Naive B cell (primary cell): ENCODE results near the gene ADCY2. TPM values are rescaled to one million over a fixed set of nuclear protein-coding genes. Genes with fewer than 3 reads are reported as not detected.

Experiments
- ATAC-seq, 2 donors: fragments of 150-1000 bp; cut with Tn5 transposase; 2 replicates each; pipeline ENCODE4 v1.10.0; 2021; ENCODE audit warnings: low read depth in 2 of 2, mild to moderate bottlenecking in 2 of 2, moderate library complexity in 2 of 2
- DNase-seq: peaks from one replicate; pipeline ENCODE4 v3.0.0; 2022
- H3K27ac Mint-ChIP-seq, 6 donors: one replicate each; pipeline ENCODE4 v1.8.0; 2020 to 2022; ENCODE audit warnings: mild to moderate bottlenecking in 6 of 6, mixed read lengths in 6 of 6, moderate library complexity in 5 of 6, inconsistent platforms in 2 of 6
- H3K27me3 Mint-ChIP-seq, 3 donors: one replicate each; pipeline ENCODE4 v1.8.0; 2021 to 2022; ENCODE audit warnings: mixed read lengths in 3 of 3, mild to moderate bottlenecking in 1 of 3
- H3K36me3 Mint-ChIP-seq, 2 donors: one replicate each; pipeline ENCODE4 v1.8.0; 2020 to 2022; ENCODE audit warnings: mixed read lengths in 2 of 2, inconsistent platforms in 1 of 2, mild to moderate bottlenecking in 1 of 2
- H3K4me1 Mint-ChIP-seq, 3 donors: one replicate each; pipeline ENCODE4 v1.8.0; 2020 to 2022; ENCODE audit warnings: mixed read lengths in 3 of 3, inconsistent platforms in 1 of 3, mild to moderate bottlenecking in 1 of 3, moderate library complexity in 1 of 3
- H3K4me3 Mint-ChIP-seq, 8 donors: one replicate each; pipeline ENCODE4 v1.8.0; 2020 to 2022; ENCODE audit warnings: mild to moderate bottlenecking in 8 of 8, mixed read lengths in 8 of 8, moderate library complexity in 8 of 8, inconsistent platforms in 2 of 8
- H3K9me3 Mint-ChIP-seq, 7 donors: one replicate each; pipeline ENCODE4 v1.8.0; 2020 to 2022; ENCODE audit warnings: mixed read lengths in 7 of 7, mild to moderate bottlenecking in 5 of 7, inconsistent platforms in 2 of 7, moderate library complexity in 1 of 7
- polyA plus RNA-seq, 6 donors: library from polyadenylated mRNA; unstranded; fragments of 300-500 nt; fragmentation: Illumina TruSeq; gene quantifications; one replicate each; pipeline ENCODE4 v1.2.3, GENCODE V29; 2021; ENCODE audit warnings: low read depth in 6 of 6

ADCY2 gene
- polyA plus RNA-seq, 6 donors from 2014 or later, result not detected

- H3K4me3 Mint-ChIP-seq, result no peak overlapping the region
- H3K27ac Mint-ChIP-seq, result no peak overlapping the region
- H3K36me3 Mint-ChIP-seq, result no peaks in the 10 kb centered on the region
- no peak for DNase-seq
- peaks cover 0 to 9% (median 2%) of the 10 kb centered on the region in 7 donors for H3K9me3 Mint-ChIP-seq
- H3K4me1 Mint-ChIP-seq, result no peaks in the 10 kb centered on the region
- ATAC-seq, result no peak
- H3K27me3 Mint-ChIP-seq, result peaks cover 0 to 5% (median 0%) of the 10 kb centered on the region in 3 donors
Measured at GRCh38 chr5:7516253-7516652, 120.3 kb downstream of the ADCY2 start.

- DNase-seq (no peak), ATAC-seq (no peak)
- Mint-ChIP-seq H3K27me3 (peaks cover 0 to 5% (median 0%) of the 10 kb centered on the region in 3 donors), H3K9me3 (peaks cover 0 to 9% (median 2%) of the 10 kb centered on the region in 7 donors), H3K36me3 (no peaks in the 10 kb centered on the region), H3K27ac (no peak overlapping the region), H3K4me3 (no peak overlapping the region), H3K4me1 (no peaks in the 10 kb centered on the region)
Measured at GRCh38 chr5:7517006-7517405, 121.1 kb downstream of the ADCY2 start.

- Mint-ChIP-seq H3K9me3 (peaks cover 0 to 11% (median 3%) of the 10 kb centered on the region in 7 donors), H3K4me3 (no peak overlapping the region), H3K36me3 (no peaks in the 10 kb centered on the region), H3K27ac (no peak overlapping the region), H3K27me3 (peaks cover 0 to 5% (median 0%) of the 10 kb centered on the region in 3 donors), H3K4me1 (no peaks in the 10 kb centered on the region)
- ATAC-seq (no peak), DNase-seq (no peak)
Measured at GRCh38 chr5:7518947-7519560, 123.1 kb downstream of the ADCY2 start.

GRCh38 chr5:7519564-7519963 lies 123.6 kb downstream of the ADCY2 start:
- ATAC-seq (no peak), DNase-seq (no peak)
- Mint-ChIP-seq H3K27me3 (peaks cover 0 to 5% (median 0%) of the 10 kb centered on the region in 3 donors), H3K36me3 (no peaks in the 10 kb centered on the region), H3K4me3 (no peak overlapping the region), H3K9me3 (peaks cover 0 to 15% (median 1%) of the 10 kb centered on the region in 7 donors), H3K27ac (no peak overlapping the region), H3K4me1 (no peaks in the 10 kb centered on the region)

- Mint-ChIP-seq H3K36me3 (no peaks in the 10 kb centered on the region), H3K4me3 (no peak overlapping the region), H3K4me1 (no peaks in the 10 kb centered on the region), H3K27ac (no peak overlapping the region), H3K9me3 (peaks cover 0 to 11% (median 5%) of the 10 kb centered on the region in 7 donors), H3K27me3 (no peaks in the 10 kb centered on the region)
- no peak for ATAC-seq
- DNase-seq, result no peak
Measured at GRCh38 chr5:7529880-7530279, 133.9 kb downstream of the ADCY2 start.

GRCh38 chr5:7533941-7534340 lies 138.0 kb downstream of the ADCY2 start:
- DNase-seq (no peak), ATAC-seq (no peak)
- Mint-ChIP-seq H3K27me3 (peaks cover 0 to 7% (median 0%) of the 10 kb centered on the region in 3 donors), H3K9me3 (peaks cover 0 to 17% (median 6%) of the 10 kb centered on the region in 7 donors), H3K4me3 (no peak overlapping the region), H3K4me1 (no peaks in the 10 kb centered on the region), H3K27ac (peak overlapping the region in 1 of 6 donors; percentile 14), H3K36me3 (no peaks in the 10 kb centered on the region)

- no peak for DNase-seq
- peaks cover 0 to 7% (median 0%) of the 10 kb centered on the region in 3 donors for H3K27me3 Mint-ChIP-seq
- ATAC-seq, result no peak
- peaks cover 0 to 17% (median 6%) of the 10 kb centered on the region in 7 donors for H3K9me3 Mint-ChIP-seq
- no peaks in the 10 kb centered on the region for H3K36me3 Mint-ChIP-seq
- peak overlapping the region in 1 of 6 donors; percentile 14 for H3K27ac Mint-ChIP-seq
- H3K4me3 Mint-ChIP-seq, result no peak overlapping the region
- no peaks in the 10 kb centered on the region for H3K4me1 Mint-ChIP-seq
Measured at GRCh38 chr5:7534505-7534904, 138.6 kb downstream of the ADCY2 start.

- Mint-ChIP-seq H3K9me3 (peaks cover 0 to 8% (median 0%) of the 10 kb centered on the region in 7 donors), H3K27ac (no peak overlapping the region), H3K4me3 (no peak overlapping the region), H3K36me3 (no peaks in the 10 kb centered on the region), H3K4me1 (no peaks in the 10 kb centered on the region), H3K27me3 (peaks cover 0 to 7% (median 0%) of the 10 kb centered on the region in 3 donors)
- DNase-seq (no peak), ATAC-seq (no peak)
Measured at GRCh38 chr5:7537573-7537972, 141.6 kb downstream of the ADCY2 start.

GRCh38 chr5:7539571-7539970 lies 143.6 kb downstream of the ADCY2 start:
- H3K4me3 Mint-ChIP-seq, result no peak overlapping the region
- no peak for ATAC-seq
- peaks cover 0 to 8% (median 0%) of the 10 kb centered on the region in 7 donors for H3K9me3 Mint-ChIP-seq
- no peaks in the 10 kb centered on the region for H3K4me1 Mint-ChIP-seq
- H3K27ac Mint-ChIP-seq, result no peak overlapping the region
- DNase-seq, result no peak
- H3K27me3 Mint-ChIP-seq, result peaks cover 0 to 7% (median 0%) of the 10 kb centered on the region in 3 donors
- H3K36me3 Mint-ChIP-seq, result no peaks in the 10 kb centered on the region

GRCh38 chr5:7540736-7541485 lies 145.0 kb downstream of the ADCY2 start:
- Mint-ChIP-seq H3K36me3 (no peaks in the 10 kb centered on the region), H3K4me1 (no peaks in the 10 kb centered on the region), H3K4me3 (no peak overlapping the region), H3K27ac (no peak overlapping the region), H3K27me3 (peaks cover 0 to 7% (median 0%) of the 10 kb centered on the region in 3 donors), H3K9me3 (peaks cover 0 to 8% (median 0%) of the 10 kb centered on the region in 7 donors)
- no peak for ATAC-seq
- no peak for DNase-seq

- DNase-seq, result no peak
- Mint-ChIP-seq H3K9me3 (peaks cover 0 to 8% (median 0%) of the 10 kb centered on the region in 7 donors), H3K27me3 (peaks cover 0 to 7% (median 0%) of the 10 kb centered on the region in 3 donors), H3K36me3 (no peaks in the 10 kb centered on the region), H3K27ac (no peak overlapping the region), H3K4me1 (no peaks in the 10 kb centered on the region), H3K4me3 (no peak overlapping the region)
- ATAC-seq, result no peak
Measured at GRCh38 chr5:7541898-7542297, 146.0 kb downstream of the ADCY2 start.

GRCh38 chr5:7546555-7546954 lies 150.6 kb downstream of the ADCY2 start:
- no peaks in the 10 kb centered on the region for H3K4me1 Mint-ChIP-seq
- H3K9me3 Mint-ChIP-seq, result peaks cover 0 to 5% (median 0%) of the 10 kb centered on the region in 7 donors
- H3K27me3 Mint-ChIP-seq, result no peaks in the 10 kb centered on the region
- no peak for DNase-seq
- no peaks in the 10 kb centered on the region for H3K36me3 Mint-ChIP-seq
- no peak overlapping the region for H3K27ac Mint-ChIP-seq
- ATAC-seq, result no peak
- H3K4me3 Mint-ChIP-seq, result no peak overlapping the region

- peaks cover 0 to 5% (median 0%) of the 10 kb centered on the region in 7 donors for H3K9me3 Mint-ChIP-seq
- no peak overlapping the region for H3K27ac Mint-ChIP-seq
- H3K36me3 Mint-ChIP-seq, result no peaks in the 10 kb centered on the region
- no peaks in the 10 kb centered on the region for H3K4me1 Mint-ChIP-seq
- no peak for DNase-seq
- no peak overlapping the region for H3K4me3 Mint-ChIP-seq
- no peak for ATAC-seq
- H3K27me3 Mint-ChIP-seq, result no peaks in the 10 kb centered on the region
Measured at GRCh38 chr5:7548596-7548995, 152.7 kb downstream of the ADCY2 start.

GRCh38 chr5:7565559-7565958 lies 169.6 kb downstream of the ADCY2 start:
- no peaks in the 10 kb centered on the region for H3K36me3 Mint-ChIP-seq
- H3K27ac Mint-ChIP-seq, result no peak overlapping the region
- DNase-seq (no peak), ATAC-seq (no peak)
- peaks cover 0 to 4% (median 0%) of the 10 kb centered on the region in 7 donors for H3K9me3 Mint-ChIP-seq
- peaks cover 0 to 3% (median 0%) of the 10 kb centered on the region in 3 donors for H3K27me3 Mint-ChIP-seq
- no peak overlapping the region for H3K4me3 Mint-ChIP-seq
- no peaks in the 10 kb centered on the region for H3K4me1 Mint-ChIP-seq
